ENCODE data around the gene SPATA32.

The SPATA32 gene

GRCh38 chr17:45307290-45308015 is 45.6 kb upstream of the SPATA32 start (continued):
- TF ChIP-seq ZNF518A (tag by site-specific recombination; conservative IDR thresholded peaks at IDR 0.05; ENCODE audit: low read depth) = no peak
- TF ChIP-seq FEZF1 (tag by site-specific recombination; IDR thresholded peaks at IDR 0.05) = peak; percentile 53; the same call in 1 of the 2 replicates
- TF ChIP-seq ZNF214 (tag by site-specific recombination; IDR thresholded peaks at IDR 0.05; ENCODE audit: borderline replicate concordance) = no peak
- TF ChIP-seq KLF8 (tag by site-specific recombination; IDR thresholded peaks at IDR 0.05) = peak; percentile 65; the same call in 1 of the 2 replicates
- TF ChIP-seq INSM2 (tag by site-specific recombination; IDR thresholded peaks at IDR 0.05) = peak; percentile 22; the same call in 1 of the 2 replicates
- 0 out of 2 replicates have a peak, but pooled peaks have one; percentile 21 for TF ChIP-seq ZSCAN30 (tag by site-specific recombination; IDR thresholded peaks at IDR 0.05)
- no peak for TF ChIP-seq WT1 (tag by site-specific recombination; IDR thresholded peaks at IDR 0.05)
- TF ChIP-seq PATZ1 (tag by site-specific recombination; IDR thresholded peaks at IDR 0.05) = peak; percentile 59
- TF ChIP-seq ZNF692 (tag by site-specific recombination; IDR thresholded peaks at IDR 0.05) = peak; percentile 55; the same call in 1 of the 2 replicates
- peak; percentile 68 for TF ChIP-seq BCL11A (tag by site-specific recombination; IDR thresholded peaks at IDR 0.05; ENCODE audit: low read depth)
- peak; percentile 32; the same call in 1 of the 2 replicates for TF ChIP-seq OSR2 (tag by site-specific recombination; IDR thresholded peaks at IDR 0.05)
- peak; percentile 69 for TF ChIP-seq PRDM6 (tag by site-specific recombination; IDR thresholded peaks at IDR 0.05)
- TF ChIP-seq ZNF514 (tag by site-specific recombination; IDR thresholded peaks at IDR 0.05) = no peak
- TF ChIP-seq ZNF223 (tag by site-specific recombination; IDR thresholded peaks at IDR 0.05) = no peak
- TF ChIP-seq PRDM10 (tag by site-specific recombination; IDR thresholded peaks at IDR 0.05) = 0 out of 2 replicates have a peak, but pooled peaks have one; percentile 35
- peak; percentile 33; the same call in 1 of the 2 replicates for TF ChIP-seq ZNF639 (tag by site-specific recombination; IDR thresholded peaks at IDR 0.05)
- no peak for TF ChIP-seq EGR2 (tag by site-specific recombination; IDR thresholded peaks at IDR 0.05; ENCODE audit: low read depth)
- peak; percentile 74 for TF ChIP-seq ZBTB21 (tag by site-specific recombination; IDR thresholded peaks at IDR 0.05)
- TF ChIP-seq ZNF362 (tag by site-specific recombination; IDR thresholded peaks at IDR 0.05) = peak; percentile 88; the same call in 1 of the 2 replicates

Data from HEK293 (cell line).